ENCODE data around the gene NEK3.
A peak's percentile ranks its signal among the peaks of the same experiment; 100 is the strongest.
"Not testable (repeated sequence)": the region's sequence is repeated elsewhere in the genome, so short reads cannot be mapped to it uniquely, and the experiment has no call there.

The NEK3 gene, protein sequence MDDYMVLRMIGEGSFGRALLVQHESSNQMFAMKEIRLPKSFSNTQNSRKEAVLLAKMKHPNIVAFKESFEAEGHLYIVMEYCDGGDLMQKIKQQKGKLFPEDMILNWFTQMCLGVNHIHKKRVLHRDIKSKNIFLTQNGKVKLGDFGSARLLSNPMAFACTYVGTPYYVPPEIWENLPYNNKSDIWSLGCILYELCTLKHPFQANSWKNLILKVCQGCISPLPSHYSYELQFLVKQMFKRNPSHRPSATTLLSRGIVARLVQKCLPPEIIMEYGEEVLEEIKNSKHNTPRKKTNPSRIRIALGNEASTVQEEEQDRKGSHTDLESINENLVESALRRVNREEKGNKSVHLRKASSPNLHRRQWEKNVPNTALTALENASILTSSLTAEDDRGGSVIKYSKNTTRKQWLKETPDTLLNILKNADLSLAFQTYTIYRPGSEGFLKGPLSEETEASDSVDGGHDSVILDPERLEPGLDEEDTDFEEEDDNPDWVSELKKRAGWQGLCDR

DNA sequence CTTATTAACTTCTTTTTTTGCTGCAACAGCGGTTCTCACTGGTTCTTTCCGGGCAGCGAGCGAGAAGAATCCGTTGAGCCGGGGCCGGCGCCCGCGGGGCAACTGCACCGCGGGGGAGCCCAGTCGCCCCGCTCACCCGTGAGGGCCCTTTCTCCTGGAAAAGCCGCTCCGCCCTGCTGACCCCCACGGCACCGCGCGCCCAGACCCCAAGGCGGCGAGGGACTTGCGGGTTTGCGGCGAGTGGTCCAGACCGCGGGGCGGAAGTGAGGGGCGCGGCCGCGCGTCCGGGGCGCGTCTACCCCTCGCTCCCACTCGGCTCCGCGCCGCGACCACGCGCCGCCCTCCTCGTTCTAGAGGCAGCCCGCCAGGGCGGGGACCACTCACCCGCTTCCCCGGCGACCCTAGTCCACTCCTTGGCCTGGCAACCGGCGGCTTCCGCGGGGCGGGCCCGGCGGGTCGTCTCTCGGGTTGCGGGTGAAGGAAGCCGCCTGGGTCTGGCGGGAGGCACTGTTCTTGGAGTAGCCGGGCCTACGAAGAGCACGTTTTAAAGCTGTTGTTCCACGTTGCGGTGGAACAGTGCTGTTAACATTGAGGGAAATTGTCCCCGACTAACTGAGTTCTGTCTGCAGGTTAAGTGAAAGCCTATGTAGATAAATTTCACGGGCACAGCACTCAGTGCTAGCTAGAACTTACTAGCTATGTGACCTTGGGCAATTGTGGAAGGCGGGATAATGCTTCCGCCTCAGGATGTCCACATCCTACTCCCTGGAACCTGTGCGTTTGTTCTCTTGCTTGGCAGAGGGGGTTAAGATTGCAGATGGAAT lies at the start of gene NEK3:
Gene NEK3 (minus strand): TSS at position 439 of the 824 bp plus-strand sequence. CDS start 3,406 bp downstream, outside the sequence.
- DNase-seq = peak; percentile 72

DNA sequence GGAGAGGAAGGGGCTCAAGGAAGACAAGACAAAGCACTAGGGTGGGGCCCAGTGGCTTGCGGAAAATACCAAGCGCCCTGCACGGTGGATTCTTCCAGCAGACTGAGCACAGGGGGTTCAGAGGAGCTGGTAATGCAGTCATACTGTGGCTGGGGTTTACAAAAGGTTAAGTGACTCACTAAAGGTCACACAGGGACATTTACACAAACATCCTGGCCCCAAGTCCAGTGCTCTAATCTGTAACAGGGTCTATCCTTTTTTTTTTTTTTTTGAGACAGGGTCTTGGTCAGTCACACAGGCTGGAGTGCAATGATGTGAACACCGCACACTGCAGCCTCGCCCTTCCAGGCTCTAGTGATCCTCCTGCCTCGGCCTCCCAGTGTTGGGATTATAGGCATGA lies 49.0 kb upstream of the NEK3 start:
- not testable (repeated sequence) for DNase-seq

DNA sequence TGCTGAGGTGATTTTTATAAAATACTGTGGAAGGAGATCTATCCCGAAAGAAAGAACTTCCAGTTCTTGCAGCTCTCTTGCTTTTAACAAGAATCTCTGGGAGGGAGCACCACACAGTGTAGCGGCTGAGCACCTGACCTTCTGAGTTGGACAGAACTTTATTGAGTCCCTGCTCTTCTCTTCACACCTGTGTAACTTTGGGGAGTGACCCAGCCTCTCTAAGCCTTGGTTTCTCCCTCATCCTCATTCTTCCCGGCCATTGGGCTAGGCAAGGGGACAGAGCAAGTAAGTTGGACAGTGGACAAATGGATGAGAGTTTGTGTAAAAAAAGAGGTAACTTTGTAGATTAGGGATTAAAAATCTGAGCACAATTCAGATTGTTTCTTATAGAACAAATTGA lies 48.5 kb upstream of the NEK3 start:
- not testable (repeated sequence) for DNase-seq

DNA sequence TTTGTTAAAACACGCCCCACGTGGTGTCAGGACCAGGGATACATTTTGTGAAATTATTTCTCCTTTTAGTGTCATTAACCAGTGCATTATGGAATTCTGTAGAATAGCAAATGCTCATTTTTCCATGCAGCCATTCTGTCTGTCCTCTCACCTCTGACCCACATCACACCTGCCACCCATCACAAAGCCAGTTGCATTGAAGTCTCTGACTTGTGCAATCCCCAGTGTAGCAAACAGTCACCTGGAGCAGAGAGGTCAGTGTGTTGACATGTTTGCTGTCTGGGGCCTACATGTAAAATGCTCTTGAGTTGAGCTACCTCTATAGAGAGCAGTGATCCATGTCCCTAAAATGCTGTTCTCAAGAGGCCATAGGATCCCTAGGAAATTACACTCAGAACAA lies 47.9 kb upstream of the NEK3 start:
- DNase-seq = not testable (repeated sequence)

DNA sequence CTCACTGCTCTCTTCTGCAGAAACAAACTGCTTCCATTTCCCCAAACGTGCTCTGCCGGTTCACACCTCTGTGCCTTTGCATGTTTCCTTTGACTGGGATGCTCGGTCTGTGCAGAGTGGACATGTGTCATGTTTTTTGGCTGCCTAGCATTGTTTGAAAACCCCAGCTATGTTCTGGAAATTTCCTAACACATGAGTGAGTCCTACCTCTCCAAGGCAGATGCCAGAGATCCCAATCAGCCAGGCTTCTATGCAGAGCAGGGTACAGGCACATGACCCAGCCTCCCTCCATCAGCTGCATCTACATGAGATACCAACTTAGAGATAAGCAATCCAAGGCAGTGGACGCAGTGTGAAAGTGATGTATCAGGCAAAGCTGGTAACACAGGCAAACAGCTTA lies 45.1 kb upstream of the NEK3 start:
- DNase-seq = not testable (repeated sequence)

DNA sequence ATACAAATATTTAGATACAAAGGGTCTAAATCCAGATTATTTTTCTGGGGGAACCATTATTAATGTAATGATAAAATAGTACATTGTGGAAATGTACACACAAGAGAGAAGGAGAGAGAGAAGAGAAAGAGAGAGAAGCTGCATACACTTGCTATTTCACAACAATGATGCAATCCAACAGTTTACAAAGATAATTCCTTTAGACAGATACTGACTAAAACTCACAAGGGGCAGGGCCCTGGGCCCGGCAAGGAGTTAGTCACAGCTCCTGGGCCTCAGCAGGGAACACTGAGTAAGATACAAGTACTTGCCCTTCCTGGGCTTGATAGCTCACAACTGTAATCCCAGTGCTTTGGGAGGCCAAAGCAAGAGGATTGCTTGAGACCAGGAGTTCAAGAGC lies 44.5 kb upstream of the NEK3 start:
- DNase-seq = not testable (repeated sequence)

DNA sequence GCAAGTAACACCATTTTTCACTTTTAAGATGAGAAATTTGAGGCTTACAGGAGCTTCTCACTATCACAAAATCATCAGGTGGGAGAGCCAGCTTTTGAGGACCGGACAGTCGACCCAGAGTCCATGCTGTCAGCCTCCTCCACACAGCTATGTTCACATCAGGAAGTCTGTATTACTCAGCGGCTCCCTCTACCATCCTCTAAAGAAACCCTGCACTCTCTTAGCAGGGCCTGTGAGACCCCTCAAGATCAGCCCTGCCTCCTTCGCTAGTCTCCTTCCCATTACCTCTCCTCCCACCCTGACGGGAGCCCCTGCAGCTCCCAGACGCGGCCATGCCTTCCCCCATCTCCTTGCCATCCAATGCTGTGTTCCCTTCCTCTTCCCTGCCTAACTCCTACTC lies 43.1 kb upstream of the NEK3 start:
- not testable (repeated sequence) for DNase-seq

DNA sequence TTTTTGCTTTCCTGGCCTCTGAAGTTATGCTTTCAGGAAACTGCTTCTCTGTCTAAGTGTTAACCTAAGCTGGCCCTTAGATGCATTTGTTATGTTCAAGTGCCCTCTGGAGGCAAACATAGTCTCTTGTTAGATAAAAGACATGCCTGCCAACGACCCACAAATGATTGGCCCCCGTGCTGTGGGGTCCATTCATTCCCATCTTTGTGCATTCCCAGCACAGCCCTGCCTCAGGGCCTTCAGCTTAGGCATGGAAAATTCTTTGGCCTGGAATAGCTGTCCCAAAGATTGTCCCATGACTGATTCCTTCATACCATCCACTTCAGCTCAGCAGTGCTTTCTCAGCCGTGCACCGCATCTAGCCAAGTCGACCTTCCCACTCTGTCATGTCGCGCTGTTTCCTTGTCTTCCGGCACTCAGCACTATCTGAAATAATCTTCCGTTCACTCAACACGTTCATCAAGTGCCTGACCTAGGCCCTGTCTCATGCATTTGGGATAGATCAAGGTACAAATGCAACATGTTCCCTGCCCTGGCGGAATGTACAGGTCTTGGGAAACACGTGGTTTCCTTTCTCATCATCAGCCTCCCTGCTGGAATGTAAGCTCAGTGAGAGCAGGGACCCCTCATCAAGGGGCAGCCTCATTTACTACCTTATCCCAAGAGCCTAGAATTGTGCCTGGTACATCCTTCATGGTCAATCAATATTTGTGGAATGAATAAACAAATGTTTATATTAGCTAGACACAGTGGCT lies 42.2 kb upstream of the NEK3 start:
- peak; percentile 65 for DNase-seq

DNA sequence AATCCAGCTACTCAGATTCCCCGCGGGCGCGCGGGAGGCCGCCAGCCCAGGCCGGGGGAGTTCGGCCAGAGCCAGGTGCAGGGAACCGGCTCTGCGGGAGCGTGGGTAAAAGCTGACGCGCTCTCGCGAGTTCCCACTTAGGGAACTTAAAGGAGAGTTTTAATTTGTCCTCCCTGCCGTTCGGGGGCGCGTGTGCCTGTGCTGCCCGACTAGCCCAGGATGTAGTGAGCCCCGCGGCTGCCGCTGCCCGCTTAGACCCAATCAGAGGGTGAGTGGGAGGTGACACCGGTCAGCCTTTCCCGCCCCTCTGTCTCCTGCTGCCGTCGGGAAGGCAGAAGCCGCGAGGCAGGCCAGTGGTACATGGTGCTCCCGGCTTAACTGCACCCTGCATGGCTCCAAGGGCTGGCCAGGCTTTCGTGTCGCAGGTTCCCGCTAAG lies 36.0 kb upstream of the NEK3 start:
- DNase-seq = peak; percentile 57

DNA sequence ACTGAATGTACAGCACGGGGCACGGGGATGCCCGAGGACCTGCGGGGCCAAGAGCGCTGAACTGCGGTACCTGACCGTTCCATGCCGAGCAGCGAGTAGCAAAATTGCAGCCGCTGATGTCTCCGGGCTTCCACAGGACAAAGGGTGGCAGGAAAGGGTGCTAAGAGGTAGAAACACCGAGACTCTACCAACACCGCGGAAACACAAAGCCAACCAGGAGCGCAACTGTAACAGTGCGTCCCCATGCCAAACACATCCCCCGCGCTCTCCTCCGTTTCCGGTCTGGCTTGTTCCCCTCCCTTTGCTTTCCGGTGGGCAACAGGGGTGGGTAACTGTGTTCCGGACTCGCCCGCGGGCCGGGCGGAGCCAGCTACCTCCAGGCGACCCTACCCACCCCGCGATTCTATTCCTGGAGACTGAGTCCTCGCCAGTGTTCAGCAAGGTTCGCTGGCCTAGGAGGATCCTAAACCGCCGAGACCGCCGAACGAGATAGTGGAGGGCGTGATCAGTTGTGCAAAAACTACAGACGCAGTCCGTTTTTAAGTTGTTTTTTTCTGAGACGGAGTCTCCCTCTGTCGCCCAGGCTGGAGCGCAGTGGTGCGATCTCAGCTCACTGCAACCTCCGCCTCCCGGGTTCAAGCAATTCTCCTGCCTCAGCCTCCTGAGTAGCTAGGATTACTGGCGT lies 34.9 kb upstream of the NEK3 start:
- peak; percentile 88 for DNase-seq

DNA sequence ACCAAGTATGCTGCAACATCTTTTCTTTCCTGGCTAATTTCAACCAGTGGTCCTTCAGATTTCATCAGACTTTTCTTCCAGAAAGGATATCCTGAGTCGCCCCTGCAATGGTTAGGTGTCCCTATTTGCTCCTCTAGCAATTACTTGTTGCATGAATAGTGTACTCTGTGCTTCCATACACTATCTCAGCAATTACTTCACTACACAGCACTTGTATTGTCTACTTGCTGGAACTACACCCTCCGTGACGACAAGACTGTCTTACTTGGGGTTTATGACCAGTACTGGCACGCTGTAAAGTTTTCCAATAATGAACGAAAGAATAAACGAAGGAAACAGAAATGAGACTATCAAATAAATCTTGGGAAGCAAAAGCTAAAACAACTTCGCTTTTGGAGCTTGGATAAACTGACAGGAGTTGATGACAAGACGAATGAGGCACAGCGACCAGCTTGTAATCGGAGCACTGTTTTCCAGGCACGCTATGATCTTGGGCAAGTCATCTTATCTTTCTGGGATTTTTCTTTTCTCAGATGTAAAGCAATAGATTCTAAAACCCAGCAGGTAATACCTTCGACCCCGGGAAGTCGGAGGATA lies 34.3 kb upstream of the NEK3 start:
- peak; percentile 18 for DNase-seq

DNA sequence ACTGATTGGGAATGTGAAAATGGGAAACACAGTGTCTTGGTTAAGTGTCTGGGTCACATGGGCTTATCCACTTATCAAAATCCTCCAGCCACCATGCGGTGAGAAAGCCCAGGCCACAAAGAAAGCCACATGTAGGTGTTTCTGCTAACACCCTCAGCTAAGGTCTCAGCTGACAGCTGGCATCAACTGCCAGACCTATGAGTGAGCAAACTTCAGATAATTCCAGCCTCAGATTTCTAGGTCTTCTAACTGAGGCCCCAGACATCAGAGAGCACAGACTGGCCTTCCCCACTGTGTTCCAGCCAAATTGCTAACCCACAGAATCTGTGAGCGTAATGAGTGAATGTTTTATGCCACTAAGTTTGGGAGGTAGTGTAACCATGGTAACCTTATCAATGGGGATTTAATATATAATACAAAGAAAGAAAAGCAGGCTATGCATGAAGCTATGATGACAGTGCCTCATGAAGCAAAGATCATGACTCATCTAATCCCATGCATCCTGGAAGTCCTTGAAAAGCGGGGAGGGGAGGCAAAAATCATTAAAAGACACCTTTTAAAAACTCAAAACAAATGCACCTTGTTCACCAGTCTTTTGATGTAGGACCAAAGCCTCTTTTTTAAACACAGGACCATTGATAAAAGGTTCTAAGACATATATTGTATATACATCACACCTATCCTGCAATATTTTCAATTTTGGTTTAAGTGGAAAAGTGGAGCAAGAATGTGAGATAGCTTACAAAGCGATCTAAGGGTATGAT lies 28.2 kb upstream of the NEK3 start:
- peak; percentile 14 for DNase-seq

DNA sequence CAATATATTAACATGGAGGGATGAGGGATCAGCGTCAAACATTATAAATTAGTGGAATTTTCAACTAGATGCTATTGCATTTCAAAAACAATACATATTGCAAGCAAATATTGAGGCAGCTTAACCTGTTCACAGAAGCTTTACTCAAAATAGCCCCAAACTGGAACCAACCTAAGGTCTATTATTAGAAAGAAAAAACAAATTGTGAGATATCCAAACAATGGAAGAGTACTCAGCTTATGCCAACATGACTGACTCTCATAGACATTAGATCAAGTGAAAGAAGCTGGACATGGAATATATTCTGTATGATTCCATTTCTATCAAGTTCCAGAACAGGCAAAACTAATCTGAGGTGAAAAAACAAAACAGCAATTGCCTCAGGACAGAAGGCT lies 27.6 kb upstream of the NEK3 start:
- no peak for DNase-seq

DNA sequence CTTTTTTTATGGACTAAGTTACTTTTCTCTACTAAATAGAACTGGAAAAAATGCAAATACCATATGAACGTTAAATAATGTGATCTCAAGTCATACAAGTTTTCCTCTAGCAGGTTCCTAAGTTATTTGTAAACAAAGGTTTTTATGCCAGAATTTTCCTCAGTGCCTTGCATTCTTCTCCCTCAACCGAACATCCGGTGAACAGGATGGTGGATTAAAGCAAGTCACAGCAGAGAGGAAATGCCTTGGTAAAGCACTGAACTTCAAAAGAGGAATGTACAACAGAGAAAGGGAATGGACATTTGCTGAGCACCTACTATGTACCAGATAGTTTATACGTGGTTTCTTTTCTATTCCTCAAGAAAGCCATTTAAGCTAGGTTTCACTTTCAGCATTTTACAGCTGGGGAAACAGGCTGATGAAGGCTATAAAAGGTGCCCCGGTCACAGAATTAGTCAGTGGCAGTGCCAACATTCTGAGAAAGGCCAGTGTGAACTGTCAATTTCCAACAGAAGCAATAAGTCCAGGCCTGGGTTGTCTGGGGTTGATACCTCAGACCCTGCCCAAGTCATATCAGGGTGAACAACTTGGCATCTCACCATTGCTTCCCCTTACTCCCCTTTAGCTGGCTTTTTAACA lies 22.0 kb upstream of the NEK3 start:
- not testable (repeated sequence) for DNase-seq

DNA sequence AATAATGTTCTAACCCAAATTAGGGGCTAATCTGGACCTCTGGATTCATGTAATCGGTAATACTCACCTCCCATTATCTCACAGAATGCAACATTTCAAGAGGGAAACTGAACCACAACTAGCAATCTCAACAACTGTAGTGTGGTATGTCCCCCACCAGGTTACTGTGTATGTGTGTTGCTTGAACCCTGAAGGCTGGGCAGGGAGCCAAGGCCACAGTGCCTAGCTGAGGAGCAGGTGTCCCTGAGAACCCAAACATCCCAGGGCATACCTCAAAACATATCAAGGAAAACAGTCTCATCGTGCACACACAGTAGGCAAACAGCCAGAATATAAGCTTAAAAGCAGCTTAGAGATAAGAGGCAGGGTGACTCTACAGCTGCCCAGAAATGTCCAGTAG lies 20.5 kb upstream of the NEK3 start:
- no peak for DNase-seq

DNA sequence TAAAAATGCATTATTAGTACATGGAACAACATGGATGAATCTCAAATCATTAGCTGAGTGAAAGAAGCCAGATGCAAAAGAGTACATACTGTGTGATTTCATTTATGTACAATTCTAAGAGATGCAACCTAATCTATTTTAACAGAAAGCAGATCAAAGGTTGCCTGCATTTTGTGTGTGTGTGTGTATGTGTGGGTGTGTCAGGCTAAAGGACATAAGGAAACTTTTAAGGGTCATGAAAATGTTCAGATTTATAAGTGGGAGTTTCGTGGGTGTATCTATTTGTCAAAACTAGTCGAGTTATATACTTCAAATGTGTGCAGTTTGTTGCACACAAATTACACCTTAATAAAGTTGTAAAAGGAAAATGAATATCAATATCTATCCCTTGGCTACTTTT lies 17.9 kb upstream of the NEK3 start:
- no peak for DNase-seq

DNA sequence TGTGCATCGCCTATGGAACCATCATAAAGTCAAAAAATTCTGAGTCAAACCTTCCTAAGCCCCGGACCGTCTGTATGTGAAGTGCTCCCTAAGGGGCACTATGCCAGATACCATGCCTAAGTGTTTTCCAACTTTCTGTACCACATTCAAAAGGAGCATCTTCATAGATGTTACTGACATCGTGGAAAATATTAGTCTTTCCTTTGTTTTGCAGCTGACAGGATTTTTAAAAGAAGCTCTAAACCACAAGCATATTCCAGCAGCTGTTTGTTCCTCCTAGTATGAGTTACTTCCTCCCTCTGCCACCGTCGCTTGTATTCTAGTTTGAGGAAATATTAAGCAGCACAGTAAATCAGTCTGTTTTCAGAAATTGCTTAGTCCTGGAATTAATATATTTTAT lies 14.6 kb upstream of the NEK3 start:
- peak; percentile 38 for DNase-seq

DNA sequence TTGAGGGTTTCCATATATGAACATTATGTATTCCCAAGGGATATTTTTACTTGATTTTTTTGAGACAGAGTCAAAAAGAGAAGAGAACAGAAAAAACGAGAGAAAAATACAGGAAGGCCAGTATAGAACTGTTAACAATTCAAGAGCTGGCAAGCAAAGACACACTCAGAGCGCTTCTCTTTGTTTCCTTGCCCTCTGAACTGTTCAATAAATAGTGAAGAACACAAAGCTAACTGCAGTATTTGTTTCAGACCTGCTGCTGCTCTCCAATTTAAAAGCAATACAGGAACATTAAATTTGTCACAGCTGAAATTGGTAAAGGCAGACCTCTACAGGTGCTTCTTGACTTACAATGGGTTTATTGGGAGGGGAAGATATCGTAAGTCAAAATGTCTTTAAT lies 14.0 kb upstream of the NEK3 start:
- DNase-seq = no peak

DNA sequence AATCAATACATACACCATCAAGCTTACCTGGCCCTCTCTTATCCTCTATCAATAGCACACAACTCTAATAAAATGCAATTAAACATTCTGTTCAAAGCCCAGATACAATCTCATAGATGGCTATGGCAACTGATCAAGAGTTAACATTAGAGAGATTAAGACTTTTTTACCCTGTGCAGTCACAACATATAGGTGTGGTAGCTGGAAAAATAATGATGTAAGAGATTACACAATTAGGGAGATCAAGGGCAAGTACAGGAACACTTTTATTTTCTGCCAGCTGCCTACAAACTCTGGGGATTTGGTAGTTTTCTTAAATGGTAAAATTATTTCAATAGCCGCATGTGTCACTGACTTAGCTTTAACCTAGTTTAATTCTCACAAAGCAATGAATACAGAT lies 12.3 kb upstream of the NEK3 start:
- not testable (repeated sequence) for DNase-seq

DNA sequence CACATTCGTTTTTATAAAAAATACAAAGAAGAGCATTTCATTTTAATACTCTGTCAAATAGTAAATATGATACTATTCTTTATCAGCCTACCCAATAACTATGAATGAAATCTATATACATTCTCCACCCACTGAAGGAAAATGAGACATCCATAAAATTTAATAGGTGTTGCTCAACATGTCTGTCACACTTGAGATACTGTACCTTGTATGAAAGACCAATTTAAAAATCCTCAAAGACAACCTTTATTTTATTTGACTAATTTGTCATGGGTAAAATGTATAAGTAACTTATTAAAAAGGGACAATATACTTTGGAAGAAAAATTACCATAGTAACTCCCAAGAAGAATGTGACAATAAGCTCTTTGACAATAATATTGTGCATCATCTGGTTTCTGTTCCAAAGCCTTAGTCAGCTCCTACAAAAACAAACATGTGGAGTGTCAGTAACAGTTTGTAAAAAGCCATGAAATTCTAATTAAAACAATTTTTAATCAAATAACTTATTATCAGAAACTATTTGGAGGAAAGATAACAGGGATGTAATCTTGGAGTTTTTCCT lies 11.5 kb upstream of the NEK3 start:
- peak; percentile 28 for DNase-seq
